HCT116 (cell line): ENCODE results near the gene FAM83D. TPM values are rescaled to one million over a fixed set of nuclear protein-coding genes. Genes with fewer than 3 reads are reported as not detected.

Experiments used
- ATAC-seq: fragments of 200-7000 bp; cut with Tn5 transposase; 2 replicates; pipeline ENCODE4 v1.9.1; 2020; ENCODE audit warnings: mild to moderate bottlenecking, moderate library complexity
- BruUV-seq: library from RNA; stranded (reverse); fragments of 400-500 nt; replicated peaks from 2 replicates; lab custom pipeline; 2021; lab: Mats Ljungman, UMichigan
- CTCF ChIA-PET: fragments of 300-600 bp; sonication (Branson Sonifier 250); formaldehyde crosslinking; loops from one replicate; lab custom pipeline; 2021; ENCODE audit warnings: antibody characterized with exemption; lab: Charles Lee
- POLR2A ChIA-PET: fragments of 300-600, 350-600 bp; sonication (Branson Sonifier 250); formaldehyde crosslinking; loops from one replicate; lab custom pipeline; 2021; ENCODE audit warnings: antibody characterized with exemption; lab: Charles Lee
- RAD21 ChIA-PET, 2 experiments: fragments of 300-600 bp; sonication (Branson Sonifier 250); formaldehyde crosslinking; loops; one replicate each; lab custom pipeline; 2023; ENCODE audit warnings: low total read pairs in 2 of 2; ENCODE audit not compliant: uncharacterized antibody in 2 of 2, unreplicated experiment in 2 of 2, low non-redundant PET in 1 of 2; lab: Charles Lee
- DNase-seq: peaks from one replicate; pipeline ENCODE4 v3.0.0-alpha.2; 2010; ENCODE audit warnings: low read depth, low spot score
- H2AFZ ChIP-seq: fragments of 200-600 bp; shearing (Covaris generic), sonication (generic); 2 replicates; pipeline ENCODE4 v1.6.1; 2017; ENCODE audit warnings: low read depth, mixed run types, mixed read lengths, antibody characterized with exemption, low read length; ENCODE audit not compliant: poor library complexity, severe bottlenecking
- H3K27ac ChIP-seq: 2 replicates; pipeline ENCODE4 v1.5.1; 2012; ENCODE audit warnings: low read depth, low read length
- H3K27me3 ChIP-seq: fragments of 200-600 bp; sonication (generic); 2 replicates; pipeline ENCODE4 v1.6.1; 2016; ENCODE audit warnings: mixed run types, low read length, mixed read lengths; ENCODE audit not compliant: insufficient read depth
- H3K36me3 ChIP-seq, 2 experiments: fragments of 200-500 bp in 1 of 2; fragments of 200-600 bp in 1 of 2; sonication (Bioruptor generic) in 1 of 2; sonication (generic) in 1 of 2; 2 replicates each; pipeline versions ENCODE4 v1.5.1 to v1.6.1; 2014 to 2016; ENCODE audit warnings: low read length in 2 of 2, inconsistent platforms in 1 of 2, mixed read lengths in 1 of 2, mixed run types in 1 of 2; ENCODE audit not compliant: insufficient read depth in 2 of 2, control insufficient read depth in 1 of 2
- H3K4me1 ChIP-seq, 2 experiments: fragments of 200-600 bp in 1 of 2; sonication (generic) in 1 of 2; 2 replicates each; pipeline versions ENCODE4 v1.5.1 to v1.6.1; 2012 to 2017; ENCODE audit warnings: low read length in 2 of 2, inconsistent platforms in 1 of 2, mild to moderate bottlenecking in 1 of 2, mixed read lengths in 1 of 2, mixed run types in 1 of 2, moderate library complexity in 1 of 2; ENCODE audit not compliant: insufficient read depth in 2 of 2, control insufficient read depth in 1 of 2
- H3K4me2 ChIP-seq: fragments of 200-600 bp; sonication (generic); 2 replicates; pipeline ENCODE4 v1.6.1; 2017; ENCODE audit warnings: mixed run types, low read length, mixed read lengths
- H3K4me3 ChIP-seq, 2 experiments: fragments of 200-600 bp in 1 of 2; sonication (generic) in 1 of 2; replicated peaks in 1 of 2; 2 replicates each; pipeline ENCODE4 v1.5.1; 2011 to 2016; ENCODE audit warnings: low read length in 2 of 2, control low read depth in 1 of 2, low read depth in 1 of 2, mild to moderate bottlenecking in 1 of 2, mixed read lengths in 1 of 2, mixed run types in 1 of 2
- H3K79me2 ChIP-seq: fragments of 200-600 bp; sonication (generic); 2 replicates; pipeline ENCODE4 v1.6.1; 2017; ENCODE audit warnings: mild to moderate bottlenecking, mixed run types, low read length, moderate library complexity, mixed read lengths; ENCODE audit not compliant: insufficient read depth
- H3K9ac ChIP-seq: fragments of 200-600 bp; sonication (generic); 2 replicates; pipeline ENCODE4 v1.6.1; 2016; ENCODE audit warnings: low read length, mixed read lengths
- H3K9me2 ChIP-seq: fragments of 200-600 bp; sonication (generic), shearing (Covaris generic); 2 replicates; pipeline ENCODE4 v1.6.1; 2017; ENCODE audit warnings: mixed run types, mild to moderate bottlenecking, moderate library complexity; ENCODE audit not compliant: insufficient read depth
- H3K9me3 ChIP-seq, 2 experiments: fragments of 200-500 bp in 1 of 2; fragments of 200-600 bp in 1 of 2; sonication (Bioruptor generic) in 1 of 2; sonication (generic) in 1 of 2; 2 replicates each; pipeline ENCODE4 v1.6.1; 2014 to 2017; ENCODE audit warnings: low read length in 2 of 2, mixed read lengths in 2 of 2, inconsistent platforms in 1 of 2, low read depth in 1 of 2, mild to moderate bottlenecking in 1 of 2, mixed run types in 1 of 2, moderate library complexity in 1 of 2; ENCODE audit not compliant: control insufficient read depth in 1 of 2, insufficient read depth in 1 of 2
- H4K20me1 ChIP-seq: fragments of 200-600 bp; sonication (generic), shearing (Covaris generic); 2 replicates; pipeline ENCODE4 v1.6.1; 2017; ENCODE audit warnings: mixed run types, mild to moderate bottlenecking, moderate library complexity; ENCODE audit not compliant: insufficient read depth
- ELF1 ChIP-seq: IDR thresholded peaks from 2 replicates; pipeline ENCODE4 v1.6.1; 2012; ENCODE audit warnings: low read depth, borderline replicate concordance
- POLR2AphosphoS5 ChIP-seq: IDR thresholded peaks from 2 replicates; pipeline ENCODE4 v1.6.1; 2011; ENCODE audit warnings: mild to moderate bottlenecking, low read depth, low read length, moderate library complexity
- ZBTB33 ChIP-seq: IDR thresholded peaks from 2 replicates; pipeline ENCODE4 v1.6.1; 2011; ENCODE audit warnings: mild to moderate bottlenecking, low read length, moderate library complexity; ENCODE audit not compliant: insufficient replicate concordance; ENCODE audit errors: extremely low read depth
- intact Hi-C: fragments of 100-400 bp; cut with micrococcal nuclease; formaldehyde crosslinking; loops from 2 replicates; pipeline ENCODE4 v1.10.0; 2022
- total RNA-seq: library from RNA; stranded (reverse); gene quantifications from one replicate; pipeline ENCODE4 v1.2.1, GENCODE V29; 2021; ENCODE audit not compliant: unreplicated experiment

The FAM83D gene
- total RNA-seq, 1 experiment from 2014 or later = 51.1 TPM

DNA sequence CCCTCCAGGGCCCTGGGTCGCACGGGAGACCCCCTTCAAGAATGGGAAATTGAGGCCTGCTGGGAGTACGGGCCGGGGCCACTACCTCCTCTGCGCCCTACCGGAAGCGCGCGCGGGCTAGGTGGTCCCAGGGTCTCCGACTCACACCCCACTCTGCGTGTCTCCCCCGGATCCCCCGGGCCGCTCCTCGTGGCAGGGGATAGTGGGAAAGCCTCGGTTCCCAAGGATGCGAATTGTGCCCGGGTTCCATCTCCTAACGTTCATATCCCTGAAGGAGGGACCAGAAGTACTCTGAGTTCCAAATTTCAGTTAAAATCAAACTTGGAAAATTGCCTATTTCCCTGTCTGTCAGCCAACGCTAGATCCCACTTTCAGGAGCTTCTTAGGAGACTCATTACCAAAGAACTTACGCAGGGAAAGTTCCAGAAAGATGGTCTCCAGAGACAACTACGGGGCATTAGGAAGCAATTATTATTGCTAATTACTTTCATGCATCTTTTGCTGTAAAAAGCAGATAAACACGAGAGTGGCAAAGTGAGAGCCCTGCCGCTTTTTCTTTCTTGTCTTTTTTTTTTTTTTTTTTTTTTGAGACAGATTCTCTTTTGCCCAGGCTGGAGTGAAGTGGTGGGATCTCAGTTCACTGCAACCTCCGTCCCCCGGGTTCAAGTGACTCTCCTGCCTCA, 858 bp downstream of the FAM83D start:
- Histone ChIP-seq H3K9ac (peak overlapping the region; percentile 97), H3K27ac (peak overlapping the region; percentile 83), H2AFZ (no peak overlapping the region), H3K4me3 (peak overlapping the region; percentile 93 to 94), H3K4me2 (peak overlapping the region; percentile 81), H3K9me2 (no peaks in the 10 kb centered on the region), H3K9me3 (no peaks in the 10 kb centered on the region), H3K36me3 (peaks cover 3 to 9% of the 10 kb centered on the region in 2 experiments; a peak in 2 of 4 replicates), H3K79me2 (peaks cover 58% of the 10 kb centered on the region), H4K20me1 (no peaks in the 10 kb centered on the region), H3K4me1 (peaks cover 8 to 31% of the 10 kb centered on the region in 2 experiments), H3K27me3 (no peaks in the 10 kb centered on the region)
- ChIA-PET POLR2A (interaction anchor here (0.6 to 1.7 kb wide), 6 partner anchors 10 to 55 kb away, joined by 3 to 11 read pairs (median 6); partner anchors contain the start of gene DHX35), CTCF (interaction anchor here (0.9 to 1.4 kb wide), 6 partner anchors 9 to 66 kb away, joined by 3 to 6 read pairs (median 4); no protein-coding TSS in a partner anchor), RAD21 (no interaction called here)
- BruUV-seq = no TSS peak
- no peak for TF ChIP-seq ZBTB33
- no peak for TF ChIP-seq POLR2AphosphoS5
- TF ChIP-seq ELF1 = no peak
- ATAC-seq = peak; percentile 3; the same call in 1 of the 2 replicates
- intact Hi-C loops = loop anchor here (1.0 kb wide), 1 partner anchor 121 kb away; no protein-coding TSS in a partner anchor
- no peak for DNase-seq
